Lower leg skin (tissue), 3 donors: ENCODE results near the gene AAGAB.

ENCODE experiments used
- CTCF ChIP-seq, 3 donors: fragments of 450-650 bp; IDR thresholded peaks; one replicate each; pipeline ENCODE4 v1.5.1; 2016; ENCODE audit warnings: antibody characterized with exemption in 3 of 3, mild to moderate bottlenecking in 3 of 3, moderate library complexity in 2 of 3
- POLR2A ChIP-seq, 2 donors: fragments of 450-650 bp; IDR thresholded peaks; one replicate each; pipeline ENCODE4 v1.6.1; 2016 to 2017; ENCODE audit warnings: antibody characterized with exemption in 2 of 2, mild to moderate bottlenecking in 1 of 2, moderate library complexity in 1 of 2

GRCh38 chr15:67192185-67192820, 62.2 kb downstream of the AAGAB start:
- TF ChIP-seq CTCF (IDR thresholded peaks at IDR 0.05) (no peak), POLR2A (IDR thresholded peaks at IDR 0.05) (no peak)
